ENCODE measurements around the gene CST9. TPM values are rescaled to one million over a fixed set of nuclear protein-coding genes. Genes with fewer than 3 reads are reported as not detected.

Gene CST9
- total RNA-seq, 1 donor from 2014 or later, result not detected

- DNase-seq (no peak), ATAC-seq (ENCODE audit: low read depth) (no peak)
- Mint-ChIP-seq H3K27ac (no peak overlapping the region), H3K27me3 (peaks cover 1% of the 10 kb centered on the region), H3K9me3 (no peaks in the 10 kb centered on the region), H3K4me1 (peaks cover 2% of the 10 kb centered on the region), H3K36me3 (ENCODE audit: low read depth) (no peaks in the 10 kb centered on the region), H3K4me3 (no peak overlapping the region)
- POLR2A ChIA-PET, result no interaction called here
- intact Hi-C loops (cut with micrococcal nuclease), result no loop called here
- TF ChIP-seq, protein P1, sequence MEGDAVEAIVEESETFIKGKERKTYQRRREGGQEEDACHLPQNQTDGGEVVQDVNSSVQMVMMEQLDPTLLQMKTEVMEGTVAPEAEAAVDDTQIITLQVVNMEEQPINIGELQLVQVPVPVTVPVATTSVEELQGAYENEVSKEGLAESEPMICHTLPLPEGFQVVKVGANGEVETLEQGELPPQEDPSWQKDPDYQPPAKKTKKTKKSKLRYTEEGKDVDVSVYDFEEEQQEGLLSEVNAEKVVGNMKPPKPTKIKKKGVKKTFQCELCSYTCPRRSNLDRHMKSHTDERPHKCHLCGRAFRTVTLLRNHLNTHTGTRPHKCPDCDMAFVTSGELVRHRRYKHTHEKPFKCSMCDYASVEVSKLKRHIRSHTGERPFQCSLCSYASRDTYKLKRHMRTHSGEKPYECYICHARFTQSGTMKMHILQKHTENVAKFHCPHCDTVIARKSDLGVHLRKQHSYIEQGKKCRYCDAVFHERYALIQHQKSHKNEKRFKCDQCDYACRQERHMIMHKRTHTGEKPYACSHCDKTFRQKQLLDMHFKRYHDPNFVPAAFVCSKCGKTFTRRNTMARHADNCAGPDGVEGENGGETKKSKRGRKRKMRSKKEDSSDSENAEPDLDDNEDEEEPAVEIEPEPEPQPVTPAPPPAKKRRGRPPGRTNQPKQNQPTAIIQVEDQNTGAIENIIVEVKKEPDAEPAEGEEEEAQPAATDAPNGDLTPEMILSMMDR (IDR thresholded peaks at IDR 0.05), result no peak
- CTCF ChIA-PET, result no interaction called here
Observed at GRCh38 chr20:23646106-23646873, 40.6 kb upstream of the CST9 start.

- intact Hi-C loops (cut with micrococcal nuclease), result no loop called here
- H3K27ac Mint-ChIP-seq, result no peak overlapping the region
Observed at GRCh38 chr20:23645575-23645974, 39.9 kb upstream of the CST9 start.

GRCh38 chr20:23644164-23644563 lies 38.4 kb upstream of the CST9 start:
- Mint-ChIP-seq H3K4me3 (no peak overlapping the region), H3K27me3 (peaks cover 3% of the 10 kb centered on the region), H3K4me1 (peaks cover 2% of the 10 kb centered on the region), H3K36me3 (ENCODE audit: low read depth) (no peaks in the 10 kb centered on the region), H3K27ac (no peak overlapping the region), H3K9me3 (no peaks in the 10 kb centered on the region)
- ATAC-seq (ENCODE audit: low read depth) (no peak), DNase-seq (no peak)
- intact Hi-C loops (cut with micrococcal nuclease), result no loop called here
- TF ChIP-seq, protein P1 (IDR thresholded peaks at IDR 0.05), result no peak
- ChIA-PET POLR2A (no interaction called here), CTCF (no interaction called here)

More at GRCh38 chr20:23645575-23645974, 39.9 kb upstream of the CST9 start:
- ChIA-PET POLR2A (no interaction called here), CTCF (no interaction called here)
- H3K36me3 Mint-ChIP-seq (ENCODE audit: low read depth), result no peaks in the 10 kb centered on the region
- no peaks in the 10 kb centered on the region for H3K9me3 Mint-ChIP-seq
- peaks cover 2% of the 10 kb centered on the region for H3K4me1 Mint-ChIP-seq
- no peak overlapping the region for H3K4me3 Mint-ChIP-seq
- TF ChIP-seq, protein P1 (IDR thresholded peaks at IDR 0.05), result no peak
- DNase-seq (no peak), ATAC-seq (ENCODE audit: low read depth) (no peak)
- H3K27me3 Mint-ChIP-seq, result no peaks in the 10 kb centered on the region

DNA sequence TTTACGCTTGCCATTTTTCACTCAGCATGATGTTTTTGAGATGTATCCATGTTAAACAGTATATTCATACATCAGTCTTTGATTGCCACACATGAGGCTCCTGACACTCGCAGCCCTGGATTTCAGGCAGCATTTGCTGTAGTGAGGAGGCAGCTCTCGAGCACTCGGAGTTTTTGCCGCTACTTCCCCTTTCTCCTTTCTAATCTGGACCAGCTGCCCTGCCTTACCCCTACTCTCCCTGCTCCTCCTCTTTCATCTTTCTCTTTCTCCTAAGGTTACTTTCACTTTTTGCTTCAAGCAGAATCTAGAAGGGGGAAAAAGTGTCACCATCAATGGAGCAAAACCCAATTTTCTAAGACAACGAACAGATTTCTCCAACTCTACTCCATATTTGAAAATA lies 37.9 kb upstream of the CST9 start:
- Mint-ChIP-seq H3K27ac (no peak overlapping the region), H3K36me3 (ENCODE audit: low read depth) (no peaks in the 10 kb centered on the region), H3K4me3 (no peak overlapping the region), H3K27me3 (peaks cover 7% of the 10 kb centered on the region), H3K4me1 (peaks cover 2% of the 10 kb centered on the region), H3K9me3 (no peaks in the 10 kb centered on the region)
- TF ChIP-seq, protein P1 (IDR thresholded peaks at IDR 0.05), result no peak
- DNase-seq (no peak), ATAC-seq (ENCODE audit: low read depth) (no peak)
- POLR2A ChIA-PET, result no interaction called here
- CTCF ChIA-PET, result no interaction called here
- intact Hi-C loops (cut with micrococcal nuclease), result no loop called here

DNA sequence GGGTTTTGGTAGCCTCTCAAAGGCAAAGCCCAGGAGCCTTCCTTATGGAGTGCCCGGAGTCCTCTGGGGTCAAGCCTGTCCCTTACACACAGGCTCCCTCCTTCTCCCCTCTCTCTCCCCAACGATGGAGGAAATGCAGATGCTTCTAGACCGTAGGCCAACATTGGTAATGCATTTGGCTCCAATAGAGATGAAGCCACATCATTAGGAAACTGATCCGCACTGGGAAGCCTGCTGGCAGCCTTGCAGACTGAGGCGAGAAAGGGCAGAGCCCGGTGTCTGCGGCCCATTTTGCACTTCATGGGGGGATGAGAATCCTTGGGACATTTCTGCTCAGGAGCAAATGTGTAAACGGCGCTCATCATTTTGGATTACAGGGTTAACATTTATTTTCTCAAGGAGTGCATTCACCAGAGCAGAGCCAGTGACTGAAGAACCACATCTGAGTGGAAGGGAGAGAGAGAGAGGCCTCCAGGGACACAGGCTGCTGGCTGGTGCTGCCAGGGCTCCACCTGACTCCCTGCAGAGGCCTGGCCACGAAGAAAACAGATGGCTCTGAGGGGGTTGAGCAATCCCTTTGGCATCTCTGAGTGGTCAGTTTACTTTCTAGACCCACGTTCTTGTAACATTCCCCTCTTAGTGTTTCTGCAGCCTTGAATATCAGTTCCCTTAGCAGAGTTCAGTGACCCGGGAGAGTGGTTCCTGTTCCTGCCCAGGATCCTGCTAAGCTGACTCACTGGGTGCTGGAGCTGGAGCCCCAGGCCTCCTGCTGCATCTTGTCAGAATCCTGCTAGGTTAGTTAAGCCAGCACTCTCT lies 36.4 kb upstream of the CST9 start:
- no peaks in the 10 kb centered on the region for H3K36me3 Mint-ChIP-seq (ENCODE audit: low read depth)
- TF ChIP-seq, protein P1 (IDR thresholded peaks at IDR 0.05), result no peak
- H3K27me3 Mint-ChIP-seq, result peaks cover 8% of the 10 kb centered on the region
- H3K4me1 Mint-ChIP-seq, result peaks cover 3% of the 10 kb centered on the region
- intact Hi-C loops (cut with micrococcal nuclease), result no loop called here
- ATAC-seq (ENCODE audit: low read depth) (no peak), DNase-seq (no peak)
- H3K27ac Mint-ChIP-seq, result no peak overlapping the region
- CTCF ChIA-PET, result no interaction called here
- no peak overlapping the region for H3K4me3 Mint-ChIP-seq
- POLR2A ChIA-PET, result no interaction called here
- H3K9me3 Mint-ChIP-seq, result no peaks in the 10 kb centered on the region
